ENCODE results near the gene CEP162. TPM values are rescaled to one million over a fixed set of nuclear protein-coding genes. Genes with fewer than 3 reads are reported as not detected.

CEP162 gene
- total and polyA plus RNA-seq, 2 of the 8 experiments (the other 6 are each of a cell fraction or from before 2014, with no cell fraction given) = 1.3 to 10.6 TPM

- Histone ChIP-seq H3K9ac (replicated peaks in 1 of 4; ENCODE audit: extremely low read depth in 1 of 4, low read depth in 3 of 4, low read length in 3 of 4) (no peak overlapping the region), H4K20me1 (replicated peaks in 1 of 2; ENCODE audit: control insufficient read depth in 1 of 2, insufficient read depth in 2 of 2, low read length in 2 of 2) (no peaks in the 10 kb centered on the region), H3K4me2 (ENCODE audit: insufficient read depth in 1 of 2, low read depth in 2 of 2, low read length in 2 of 2) (no peak overlapping the region), H2BK120ac (replicated peaks; ENCODE audit: low read depth, low read length) (no peak overlapping the region), H4K8ac (ENCODE audit: extremely low read depth, insufficient read depth, low read length) (no peak overlapping the region), H2BK5ac (ENCODE audit: low read depth, low read length) (no peak overlapping the region), H3K23me2 (ENCODE audit: low read depth, low read length) (no peaks in the 10 kb centered on the region), H4K91ac (replicated peaks; ENCODE audit: insufficient read length, low read length) (no peak overlapping the region), H3K4ac (replicated peaks; ENCODE audit: insufficient read length, low read depth, low read length) (no peak overlapping the region), H2AFZ (ENCODE audit: low read length) (no peak overlapping the region), H3K14ac (ENCODE audit: insufficient read length) (no peak overlapping the region), H3K18ac (ENCODE audit: extremely low read depth, low read length) (no peak overlapping the region), H3K27me3 (replicated peaks in 1 of 4; ENCODE audit: control insufficient read depth in 3 of 4, extremely low read depth in 1 of 4, insufficient read depth in 3 of 4, low read length in 3 of 4) (no peaks in the 10 kb centered on the region), H3K79me1 (ENCODE audit: low read depth, low read length) (no peaks in the 10 kb centered on the region), H3K4me3 (ENCODE audit: extremely low read depth in 1 of 4, insufficient read depth in 2 of 4, low read depth in 3 of 4, low read length in 4 of 4) (no peak overlapping the region), H2BK12ac (ENCODE audit: low read depth, low read length) (no peak overlapping the region), H2AK5ac (ENCODE audit: low read depth, low read length) (no peak overlapping the region), H3K23ac (ENCODE audit: insufficient read length) (no peak overlapping the region), H3K4me1 (replicated peaks in 1 of 4; ENCODE audit: control insufficient read depth in 3 of 4, insufficient read depth in 4 of 4, low read length in 3 of 4) (no peaks in the 10 kb centered on the region), H2BK20ac (ENCODE audit: low read length) (no peak overlapping the region), H3K36me3 (ENCODE audit: control insufficient read depth in 2 of 4, insufficient read depth in 4 of 4, low read length in 3 of 4) (peaks cover 0 to 9% (median 3%) of the 10 kb centered on the region in 4 experiments; a peak in 4 of 8 replicates), H3K9me3 (ENCODE audit: insufficient read depth in 2 of 2, low read depth in 1 of 2, low read length in 1 of 2) (no peaks in the 10 kb centered on the region), H2BK15ac (ENCODE audit: low read length) (no peak overlapping the region), H4K5ac (ENCODE audit: insufficient read length, low read depth, low read length) (no peak overlapping the region), H3K79me2 (ENCODE audit: control insufficient read depth in 1 of 2, insufficient read depth in 2 of 2, low read length in 2 of 2) (no peaks in the 10 kb centered on the region), H3K27ac (ENCODE audit: low read depth, low read length) (no peak overlapping the region), H3K56ac (replicated peaks; ENCODE audit: insufficient read length, low read depth, low read length) (no peak overlapping the region)
- DNase-seq (ENCODE audit: low read depth in 1 of 2, low spot score in 2 of 2) = no peak
- 87% methylated on average over 2 of the region's 2 CpGs; no CpG with 5 or more reads in 1 of the 2 experiments for WGBS, 2 experiments (ENCODE audit: extremely low coverage in 1 of 2, insufficient coverage in 1 of 2, insufficient read length in 1 of 2, insufficient replicate concordance in 2 of 2, low coverage in 1 of 2, low lambda C conversion rate in 2 of 2, missing lambda C conversion rate in 1 of 2)
- POLR2A ChIA-PET (ENCODE audit: partially characterized antibody) = no interaction called here
- no peak for TF ChIP-seq RAD21 (IDR thresholded peaks at IDR 0.05 in 1 of 2, conservative IDR thresholded peaks at IDR 0.05 in 1 of 2; ENCODE audit: low read depth in 2 of 2, low read length in 2 of 2)
- TF ChIP-seq BCL11A (IDR thresholded peaks at IDR 0.05; ENCODE audit: low read depth in 2 of 2, low read length in 2 of 2) = no peak
- TF ChIP-seq KDM5A (IDR thresholded peaks at IDR 0.05; ENCODE audit: low read length) = no peak
- TF ChIP-seq NRF1 (IDR thresholded peaks at IDR 0.05; ENCODE audit: low read depth, low read length) = no peak
- TF ChIP-seq KDM1A (IDR thresholded peaks at IDR 0.05; ENCODE audit: borderline replicate concordance, low read length) = no peak
- TF ChIP-seq CREB1 (IDR thresholded peaks at IDR 0.05) = no peak
- no peak for TF ChIP-seq BRCA1 (IDR thresholded peaks at IDR 0.05; ENCODE audit: low read depth, low read length)
- no peak for TF ChIP-seq SP4 (IDR thresholded peaks at IDR 0.05; ENCODE audit: low read length)
- no peak for FAIRE-seq
- CTCF ChIA-PET (ENCODE audit: partially characterized antibody) = no interaction called here
Measured at GRCh38 chr6:84161190-84161589, 66.3 kb downstream of the CEP162 start.

Data from H1 (cell line).